Kidney (tissue), 14 donors: ENCODE results near the gene PKDREJ. TPM values are rescaled to one million over a fixed set of nuclear protein-coding genes. Genes with fewer than 3 reads are reported as not detected.
A peak's percentile ranks its signal among the peaks of the same experiment; 100 is the strongest.

Experiments
- DNase-seq, 5 donors: peaks; one replicate each; pipeline ENCODE4 v3.0.0-alpha.2; 2013 to 2020
- FAIRE-seq: peaks from 2 replicates; lab custom pipeline; 2012; peaks lifted over from hg19 to GRCh38; lab: Jason Lieb, UNC
- H3K27ac ChIP-seq, 2 donors: one replicate each; pipeline ENCODE4 v1.7.0; 2013; ENCODE audit warnings: low read depth in 2 of 2, low read length in 2 of 2, inconsistent platforms in 1 of 2
- H3K27me3 ChIP-seq: one replicate; pipeline ENCODE4 v1.7.1; 2013; ENCODE audit warnings: low read length, inconsistent platforms; ENCODE audit not compliant: control insufficient read depth, insufficient read depth
- H3K36me3 ChIP-seq, 3 donors: one replicate each; pipeline versions ENCODE4 v1.7.0 to v1.7.1; 2013; ENCODE audit warnings: low read length in 3 of 3, control low read depth in 1 of 3, inconsistent platforms in 1 of 3; ENCODE audit not compliant: insufficient read depth in 3 of 3, control insufficient read depth in 2 of 3
- H3K4me1 ChIP-seq, 3 donors: one replicate each; pipeline versions ENCODE4 v1.7.0 to v1.7.1; 2013; ENCODE audit warnings: low read length in 3 of 3, inconsistent platforms in 1 of 3, low read depth in 1 of 3; ENCODE audit not compliant: control insufficient read depth in 2 of 3, insufficient read depth in 2 of 3
- H3K4me3 ChIP-seq, 3 donors: one replicate each; pipeline versions ENCODE4 v1.7.0 to v1.8.1; 2013; ENCODE audit warnings: low read length in 3 of 3, control low read depth in 1 of 3, inconsistent platforms in 1 of 3
- H3K9ac ChIP-seq, 3 donors: one replicate each; pipeline versions ENCODE4 v1.7.0 to v1.7.1; 2013; ENCODE audit warnings: low read length in 3 of 3, control low read depth in 1 of 3, inconsistent platforms in 1 of 3
- H3K9me3 ChIP-seq, 3 donors: one replicate each; pipeline versions ENCODE4 v1.7.0 to v1.7.1; 2013; ENCODE audit warnings: low read length in 3 of 3, control low read depth in 1 of 3, inconsistent platforms in 1 of 3; ENCODE audit not compliant: control insufficient read depth in 2 of 3, insufficient read depth in 1 of 3
- CTCF ChIP-seq: IDR thresholded peaks from 3 replicates; pipeline ENCODE4 v1.5.1; 2012; ENCODE audit warnings: mild to moderate bottlenecking, moderate library complexity, borderline replicate concordance; ENCODE audit not compliant: insufficient read depth; ENCODE audit errors: extremely low read depth
- intact Hi-C: fragments of 100-400 bp; cut with DNase I; formaldehyde crosslinking; loops from one replicate; pipeline ENCODE4 v1.11.1; 2022
- polyA plus RNA-seq: library from polyadenylated mRNA; stranded (reverse); fragments of 350-450 nt; fragmentation: Illumina TruSeq; extraction: RNeasy Lipid Tissue Mini Kit (QIAGEN cat#74804); gene quantifications from one replicate; pipeline ENCODE4 v1.2.3, GENCODE V29; 2014; ENCODE audit warnings: low read depth, low replicate concordance; ENCODE audit not compliant: insufficient read depth
- total RNA-seq: library from RNA; stranded (reverse); fragmentation: NEBNext Ultra II Directional; extraction: Animal tissue kit (Norgen Biotek cat#: 25700); gene quantifications from one replicate; pipeline ENCODE4 v1.2.1, GENCODE V29; 2021
- donor health status: control.
- donor health status: control.
- donor health status: control.
- donor health status: control.
- donor health status: control.
- donor health status: DM: yes; HTN: yes; CAD: no.
- donor health status: Normal renal cell carcinoma (clear cell type).

Gene PKDREJ
- total and polyA plus RNA-seq, 2 donors from 2014 or later = 0.06 to 0.15 TPM

DNA sequence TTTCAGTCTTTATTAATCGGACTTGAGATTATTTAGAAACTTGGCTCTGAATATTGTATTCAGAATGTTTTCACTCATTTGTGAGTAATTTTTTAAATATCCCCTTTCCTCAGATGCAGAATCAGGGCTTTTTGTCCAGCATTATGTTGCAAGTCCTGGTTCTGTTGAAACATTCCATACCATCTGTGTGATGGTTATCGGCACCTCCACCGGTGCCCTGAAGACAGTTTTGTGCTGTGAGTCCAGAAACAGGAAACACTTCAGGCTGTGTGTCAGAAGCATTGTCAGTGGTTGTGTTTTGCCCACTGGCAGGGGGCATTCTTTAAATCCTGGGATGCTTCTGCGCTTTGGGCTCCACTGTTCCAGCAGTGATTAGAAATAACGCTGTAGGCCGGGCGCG lies 33.4 kb downstream of the PKDREJ start:
- Histone ChIP-seq H3K27me3 (no peaks in the 10 kb centered on the region), H3K9ac (no peak overlapping the region), H3K4me3 (no peak overlapping the region), H3K27ac (no peak overlapping the region), H3K9me3 (no peaks in the 10 kb centered on the region), H3K36me3 (peaks cover 6 to 25% (median 17%) of the 10 kb centered on the region in 3 donors), H3K4me1 (no peaks in the 10 kb centered on the region)
- no peak for TF ChIP-seq CTCF
- intact Hi-C loops = no loop called here
- no peak for FAIRE-seq
- no peak for DNase-seq

DNA sequence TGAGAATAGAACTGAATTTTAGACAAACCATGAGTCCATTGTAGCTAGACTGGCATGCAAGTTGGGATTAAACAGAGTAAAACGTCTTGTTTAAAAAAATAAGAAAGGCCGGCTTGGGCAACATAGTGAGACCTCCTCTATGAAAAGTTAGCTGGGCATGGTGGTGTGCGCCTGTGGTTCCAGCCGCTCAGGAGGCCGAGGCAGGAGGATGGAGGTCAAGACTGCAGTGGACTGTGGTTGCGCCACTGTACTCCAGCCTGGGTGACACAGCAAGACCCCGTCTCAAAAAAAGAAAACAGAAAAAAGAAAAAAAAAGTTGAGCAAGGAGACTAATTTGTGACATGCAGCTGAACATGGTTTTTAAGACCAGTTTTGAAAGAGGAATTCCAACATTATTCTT lies 36.6 kb downstream of the PKDREJ start:
- DNase-seq (no peak), FAIRE-seq (no peak)
- H3K27me3 ChIP-seq = no peaks in the 10 kb centered on the region
- no peaks in the 10 kb centered on the region for H3K4me1 ChIP-seq
- H3K9ac ChIP-seq = no peak overlapping the region
- intact Hi-C loops = no loop called here
- H3K36me3 ChIP-seq = peaks cover 6 to 26% (median 18%) of the 10 kb centered on the region in 3 donors
- no peak overlapping the region for H3K27ac ChIP-seq
- no peak for TF ChIP-seq CTCF
- no peaks in the 10 kb centered on the region for H3K9me3 ChIP-seq
- no peak overlapping the region for H3K4me3 ChIP-seq

GRCh38 chr22:46225631-46226030 lies 37.5 kb downstream of the PKDREJ start:
- no peak for TF ChIP-seq CTCF
- Histone ChIP-seq H3K27ac (no peak overlapping the region), H3K36me3 (peaks cover 10 to 31% (median 21%) of the 10 kb centered on the region in 3 donors), H3K9me3 (no peaks in the 10 kb centered on the region), H3K4me1 (no peaks in the 10 kb centered on the region), H3K4me3 (no peak overlapping the region), H3K9ac (no peak overlapping the region), H3K27me3 (no peaks in the 10 kb centered on the region)
- FAIRE-seq (no peak), DNase-seq (no peak)
- intact Hi-C loops = no loop called here

DNA sequence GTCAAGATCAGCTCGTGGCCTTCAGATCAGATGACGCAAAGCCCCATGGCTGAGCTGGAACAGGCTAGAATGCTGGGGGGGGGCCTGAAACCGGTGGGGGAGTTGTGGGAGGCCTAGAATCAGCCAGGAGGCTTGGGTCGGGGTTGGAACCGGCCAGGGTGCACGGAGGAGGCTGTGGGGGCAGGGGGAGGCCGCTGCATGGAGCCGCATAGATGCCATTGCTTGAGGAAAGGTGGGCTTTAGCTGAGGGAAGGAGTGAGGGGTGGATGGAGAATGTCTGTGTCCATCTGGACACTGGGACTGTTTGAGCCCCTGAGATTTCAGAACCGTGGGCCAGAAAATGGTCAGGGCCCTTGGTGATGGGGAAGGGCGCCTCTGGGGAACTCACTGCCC lies 38.2 kb downstream of the PKDREJ start:
- Histone ChIP-seq H3K36me3 (peaks cover 12 to 38% (median 22%) of the 10 kb centered on the region in 3 donors), H3K9ac (no peak overlapping the region), H3K4me3 (no peak overlapping the region), H3K27me3 (no peaks in the 10 kb centered on the region), H3K27ac (no peak overlapping the region), H3K4me1 (no peaks in the 10 kb centered on the region), H3K9me3 (no peaks in the 10 kb centered on the region)
- DNase-seq (peak in 2 of 5 donors; percentile 22 to 29), FAIRE-seq (no peak)
- intact Hi-C loops = no loop called here
- TF ChIP-seq CTCF = no peak
